A549 (cell line): ENCODE data around the gene STX1B.
"Not testable (repeated sequence)": the region's sequence is repeated elsewhere in the genome, so short reads cannot be mapped to it uniquely, and the experiment has no call there.

ENCODE experiments used
- CHD4 ChIP-seq: fragments of 200-600 bp; sonication (generic); IDR thresholded peaks from 2 replicates; pipeline ENCODE4 v1.6.1; 2016; ENCODE audit warnings: antibody characterized with exemption, mild to moderate bottlenecking, borderline replicate concordance
- EP300 ChIP-seq, 2 experiments: fragments of >200 bp; sonication (Bioruptor Twin); formaldehyde crosslinking; IDR thresholded peaks; 2 replicates in 1 of 2; 3 replicates in 1 of 2; pipeline ENCODE4 v1.6.1; 2016 to 2017
- ESRRA ChIP-seq: fragments of 150-350 bp; IDR thresholded peaks from 2 replicates; pipeline ENCODE4 v1.6.1; 2014; ENCODE audit warnings: mild to moderate bottlenecking, low read length, borderline replicate concordance
- HEYL ChIP-seq: fragments of 250-450 bp; sonication (Bioruptor Pico); IDR thresholded peaks from 2 replicates; pipeline ENCODE4 v1.8.0; 2021; ENCODE audit warnings: mild to moderate bottlenecking, moderate library complexity
- PHF8 ChIP-seq: fragments of 200-600 bp; sonication (generic); IDR thresholded peaks from 2 replicates; pipeline ENCODE4 v1.6.1; 2016; ENCODE audit warnings: low read depth, mild to moderate bottlenecking, antibody characterized with exemption, moderate library complexity, borderline replicate concordance
- POLR2A ChIP-seq: IDR thresholded peaks from 2 replicates; pipeline ENCODE4 v1.6.1; 2012; ENCODE audit warnings: mild to moderate bottlenecking, low read length
- POLR2AphosphoS2 ChIP-seq: conservative IDR thresholded peaks from 2 replicates; pipeline ENCODE4 v1.6.1; 2012; ENCODE audit warnings: low read length, improper control_type of control experiment, inconsistent platforms
- RAD21 ChIP-seq, 2 experiments: fragments of >200 bp in 1 of 2; sonication (Bioruptor Twin) in 1 of 2; formaldehyde crosslinking in 1 of 2; IDR thresholded peaks in 1 of 2; conservative IDR thresholded peaks in 1 of 2; 2 replicates in 1 of 2; 3 replicates in 1 of 2; pipeline ENCODE4 v1.6.1; 2012 to 2018; ENCODE audit warnings: inconsistent platforms in 1 of 2
- ZFP36 ChIP-seq: fragments of 450-650 bp; IDR thresholded peaks from 2 replicates; pipeline ENCODE4 v1.6.1; 2014; ENCODE audit warnings: borderline replicate concordance; ENCODE audit not compliant: partially characterized antibody
- ZNF302 ChIP-seq: fragments of 250-450 bp; sonication (Bioruptor Pico); IDR thresholded peaks from 2 replicates; pipeline ENCODE4 v1.9.0; 2021; ENCODE audit warnings: inconsistent platforms, mild to moderate bottlenecking, moderate library complexity
- TF ChIP-seq, protein P1 (sequence below): fragments of >200 bp; sonication (Bioruptor Twin); formaldehyde crosslinking; IDR thresholded peaks from 3 replicates; pipeline ENCODE4 v1.5.1; 2016

GRCh38 chr16:31017756-31018155 lies 7.3 kb upstream of the STX1B start:
- not testable (repeated sequence) for TF ChIP-seq ESRRA; CHD4; ZFP36; HEYL (CRISPR knock-in tag); RAD21 (conservative IDR thresholded peaks at IDR 0.05 in 1 of 2, IDR thresholded peaks at IDR 0.05 in 1 of 2); EP300 (IDR thresholded peaks at IDR 0.05); ZNF302 (CRISPR knock-in tag); POLR2AphosphoS2; POLR2A; PHF8
- TF ChIP-seq, protein P1, sequence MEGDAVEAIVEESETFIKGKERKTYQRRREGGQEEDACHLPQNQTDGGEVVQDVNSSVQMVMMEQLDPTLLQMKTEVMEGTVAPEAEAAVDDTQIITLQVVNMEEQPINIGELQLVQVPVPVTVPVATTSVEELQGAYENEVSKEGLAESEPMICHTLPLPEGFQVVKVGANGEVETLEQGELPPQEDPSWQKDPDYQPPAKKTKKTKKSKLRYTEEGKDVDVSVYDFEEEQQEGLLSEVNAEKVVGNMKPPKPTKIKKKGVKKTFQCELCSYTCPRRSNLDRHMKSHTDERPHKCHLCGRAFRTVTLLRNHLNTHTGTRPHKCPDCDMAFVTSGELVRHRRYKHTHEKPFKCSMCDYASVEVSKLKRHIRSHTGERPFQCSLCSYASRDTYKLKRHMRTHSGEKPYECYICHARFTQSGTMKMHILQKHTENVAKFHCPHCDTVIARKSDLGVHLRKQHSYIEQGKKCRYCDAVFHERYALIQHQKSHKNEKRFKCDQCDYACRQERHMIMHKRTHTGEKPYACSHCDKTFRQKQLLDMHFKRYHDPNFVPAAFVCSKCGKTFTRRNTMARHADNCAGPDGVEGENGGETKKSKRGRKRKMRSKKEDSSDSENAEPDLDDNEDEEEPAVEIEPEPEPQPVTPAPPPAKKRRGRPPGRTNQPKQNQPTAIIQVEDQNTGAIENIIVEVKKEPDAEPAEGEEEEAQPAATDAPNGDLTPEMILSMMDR: not testable (repeated sequence)
